A549 (cell line): ENCODE results near the gene CABP7.

Experiments used
- BHLHE40 ChIP-seq: IDR thresholded peaks from 2 replicates; pipeline ENCODE4 v1.6.1; 2012; ENCODE audit warnings: low read depth, low read length, inconsistent platforms
- CHD4 ChIP-seq: fragments of 200-600 bp; sonication (generic); IDR thresholded peaks from 2 replicates; pipeline ENCODE4 v1.6.1; 2016; ENCODE audit warnings: antibody characterized with exemption, mild to moderate bottlenecking, borderline replicate concordance
- CTCF ChIP-seq: fragments of >200 bp; sonication (Bioruptor Twin); formaldehyde crosslinking; IDR thresholded peaks from 3 replicates; pipeline ENCODE4 v1.5.1; 2016
- E2F6 ChIP-seq: IDR thresholded peaks from 2 replicates; pipeline ENCODE4 v1.6.1; 2012; ENCODE audit warnings: low read depth, borderline replicate concordance
- MYC ChIP-seq: IDR thresholded peaks from 2 replicates; pipeline ENCODE4 v1.6.1; 2012; ENCODE audit warnings: mild to moderate bottlenecking, inconsistent platforms, low read length, improper control_type of control experiment, borderline replicate concordance
- POLR2A ChIP-seq: IDR thresholded peaks from 2 replicates; pipeline ENCODE4 v1.6.1; 2012; ENCODE audit warnings: mild to moderate bottlenecking, low read length
- RAD21 ChIP-seq, 2 experiments: fragments of >200 bp in 1 of 2; sonication (Bioruptor Twin) in 1 of 2; formaldehyde crosslinking in 1 of 2; IDR thresholded peaks in 1 of 2; conservative IDR thresholded peaks in 1 of 2; 2 replicates in 1 of 2; 3 replicates in 1 of 2; pipeline ENCODE4 v1.6.1; 2012 to 2018; ENCODE audit warnings: inconsistent platforms in 1 of 2
- RARB ChIP-seq: fragments of 250-450 bp; sonication (Bioruptor Pico); IDR thresholded peaks from 2 replicates; pipeline ENCODE4 v1.8.0; 2021; ENCODE audit warnings: mild to moderate bottlenecking, moderate library complexity
- RFX5 ChIP-seq: fragments of 450-650 bp; IDR thresholded peaks from 2 replicates; pipeline ENCODE4 v1.7.1; 2014; ENCODE audit warnings: antibody characterized with exemption, mild to moderate bottlenecking, moderate library complexity
- RNF2 ChIP-seq: fragments of 200-600 bp; sonication (generic); IDR thresholded peaks from 2 replicates; pipeline ENCODE4 v1.6.1; 2016; ENCODE audit warnings: low read depth, mild to moderate bottlenecking, antibody characterized with exemption, moderate library complexity, borderline replicate concordance
- SMC3 ChIP-seq: fragments of >200 bp; sonication (Bioruptor Twin); formaldehyde crosslinking; IDR thresholded peaks from 3 replicates; pipeline ENCODE4 v1.6.1; 2018; ENCODE audit warnings: inconsistent platforms
- TF ChIP-seq, protein P1 (sequence below): fragments of 450-650 bp; IDR thresholded peaks from 2 replicates; pipeline ENCODE4 v1.6.1; 2014; ENCODE audit warnings: antibody characterized with exemption

GRCh38 chr22:29715705-29716104, 4.1 kb upstream of the CABP7 start:
- TF ChIP-seq E2F6 = no peak
- no peak for TF ChIP-seq CTCF
- no peak for TF ChIP-seq BHLHE40
- no peak for TF ChIP-seq POLR2A
- no peak for TF ChIP-seq MYC
- TF ChIP-seq RFX5 = no peak
- TF ChIP-seq SMC3 = no peak
- no peak for TF ChIP-seq RARB (CRISPR knock-in tag)
- TF ChIP-seq, protein P1, sequence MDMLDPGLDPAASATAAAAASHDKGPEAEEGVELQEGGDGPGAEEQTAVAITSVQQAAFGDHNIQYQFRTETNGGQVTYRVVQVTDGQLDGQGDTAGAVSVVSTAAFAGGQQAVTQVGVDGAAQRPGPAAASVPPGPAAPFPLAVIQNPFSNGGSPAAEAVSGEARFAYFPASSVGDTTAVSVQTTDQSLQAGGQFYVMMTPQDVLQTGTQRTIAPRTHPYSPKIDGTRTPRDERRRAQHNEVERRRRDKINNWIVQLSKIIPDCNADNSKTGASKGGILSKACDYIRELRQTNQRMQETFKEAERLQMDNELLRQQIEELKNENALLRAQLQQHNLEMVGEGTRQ = no peak
- TF ChIP-seq RNF2 = no peak
- no peak for TF ChIP-seq CHD4
- no peak for TF ChIP-seq RAD21 (conservative IDR thresholded peaks at IDR 0.05 in 1 of 2, IDR thresholded peaks at IDR 0.05 in 1 of 2)
